HCT116 (cell line): ENCODE measurements around the gene GATAD2B. TPM values are rescaled to one million over a fixed set of nuclear protein-coding genes. Genes with fewer than 3 reads are reported as not detected.

Experiments
- ATAC-seq: fragments of 200-7000 bp; cut with Tn5 transposase; 2 replicates; pipeline ENCODE4 v1.9.1; 2020; ENCODE audit warnings: mild to moderate bottlenecking, moderate library complexity
- BruUV-seq: library from RNA; stranded (reverse); fragments of 400-500 nt; replicated peaks from 2 replicates; lab custom pipeline; 2021; lab: Mats Ljungman, UMichigan
- CTCF ChIA-PET: fragments of 300-600 bp; sonication (Branson Sonifier 250); formaldehyde crosslinking; loops from one replicate; lab custom pipeline; 2021; ENCODE audit warnings: antibody characterized with exemption; lab: Charles Lee
- POLR2A ChIA-PET: fragments of 300-600, 350-600 bp; sonication (Branson Sonifier 250); formaldehyde crosslinking; loops from one replicate; lab custom pipeline; 2021; ENCODE audit warnings: antibody characterized with exemption; lab: Charles Lee
- RAD21 ChIA-PET, 2 experiments: fragments of 300-600 bp; sonication (Branson Sonifier 250); formaldehyde crosslinking; loops; one replicate each; lab custom pipeline; 2023; ENCODE audit warnings: low total read pairs in 2 of 2; ENCODE audit not compliant: uncharacterized antibody in 2 of 2, unreplicated experiment in 2 of 2, low non-redundant PET in 1 of 2; lab: Charles Lee
- DNase-seq: peaks from one replicate; pipeline ENCODE4 v3.0.0-alpha.2; 2010; ENCODE audit warnings: low read depth, low spot score
- H2AFZ ChIP-seq: fragments of 200-600 bp; shearing (Covaris generic), sonication (generic); 2 replicates; pipeline ENCODE4 v1.6.1; 2017; ENCODE audit warnings: low read depth, mixed run types, mixed read lengths, antibody characterized with exemption, low read length; ENCODE audit not compliant: poor library complexity, severe bottlenecking
- H3K27ac ChIP-seq: 2 replicates; pipeline ENCODE4 v1.5.1; 2012; ENCODE audit warnings: low read depth, low read length
- H3K27me3 ChIP-seq: fragments of 200-600 bp; sonication (generic); 2 replicates; pipeline ENCODE4 v1.6.1; 2016; ENCODE audit warnings: mixed run types, low read length, mixed read lengths; ENCODE audit not compliant: insufficient read depth
- H3K36me3 ChIP-seq, 2 experiments: fragments of 200-500 bp in 1 of 2; fragments of 200-600 bp in 1 of 2; sonication (Bioruptor generic) in 1 of 2; sonication (generic) in 1 of 2; 2 replicates each; pipeline versions ENCODE4 v1.5.1 to v1.6.1; 2014 to 2016; ENCODE audit warnings: low read length in 2 of 2, inconsistent platforms in 1 of 2, mixed read lengths in 1 of 2, mixed run types in 1 of 2; ENCODE audit not compliant: insufficient read depth in 2 of 2, control insufficient read depth in 1 of 2
- H3K4me1 ChIP-seq, 2 experiments: fragments of 200-600 bp in 1 of 2; sonication (generic) in 1 of 2; 2 replicates each; pipeline versions ENCODE4 v1.5.1 to v1.6.1; 2012 to 2017; ENCODE audit warnings: low read length in 2 of 2, inconsistent platforms in 1 of 2, mild to moderate bottlenecking in 1 of 2, mixed read lengths in 1 of 2, mixed run types in 1 of 2, moderate library complexity in 1 of 2; ENCODE audit not compliant: insufficient read depth in 2 of 2, control insufficient read depth in 1 of 2
- H3K4me2 ChIP-seq: fragments of 200-600 bp; sonication (generic); 2 replicates; pipeline ENCODE4 v1.6.1; 2017; ENCODE audit warnings: mixed run types, low read length, mixed read lengths
- H3K4me3 ChIP-seq, 2 experiments: fragments of 200-600 bp in 1 of 2; sonication (generic) in 1 of 2; replicated peaks in 1 of 2; 2 replicates each; pipeline ENCODE4 v1.5.1; 2011 to 2016; ENCODE audit warnings: low read length in 2 of 2, control low read depth in 1 of 2, low read depth in 1 of 2, mild to moderate bottlenecking in 1 of 2, mixed read lengths in 1 of 2, mixed run types in 1 of 2
- H3K79me2 ChIP-seq: fragments of 200-600 bp; sonication (generic); 2 replicates; pipeline ENCODE4 v1.6.1; 2017; ENCODE audit warnings: mild to moderate bottlenecking, mixed run types, low read length, moderate library complexity, mixed read lengths; ENCODE audit not compliant: insufficient read depth
- H3K9ac ChIP-seq: fragments of 200-600 bp; sonication (generic); 2 replicates; pipeline ENCODE4 v1.6.1; 2016; ENCODE audit warnings: low read length, mixed read lengths
- H3K9me2 ChIP-seq: fragments of 200-600 bp; sonication (generic), shearing (Covaris generic); 2 replicates; pipeline ENCODE4 v1.6.1; 2017; ENCODE audit warnings: mixed run types, mild to moderate bottlenecking, moderate library complexity; ENCODE audit not compliant: insufficient read depth
- H3K9me3 ChIP-seq, 2 experiments: fragments of 200-500 bp in 1 of 2; fragments of 200-600 bp in 1 of 2; sonication (Bioruptor generic) in 1 of 2; sonication (generic) in 1 of 2; 2 replicates each; pipeline ENCODE4 v1.6.1; 2014 to 2017; ENCODE audit warnings: low read length in 2 of 2, mixed read lengths in 2 of 2, inconsistent platforms in 1 of 2, low read depth in 1 of 2, mild to moderate bottlenecking in 1 of 2, mixed run types in 1 of 2, moderate library complexity in 1 of 2; ENCODE audit not compliant: control insufficient read depth in 1 of 2, insufficient read depth in 1 of 2
- H4K20me1 ChIP-seq: fragments of 200-600 bp; sonication (generic), shearing (Covaris generic); 2 replicates; pipeline ENCODE4 v1.6.1; 2017; ENCODE audit warnings: mixed run types, mild to moderate bottlenecking, moderate library complexity; ENCODE audit not compliant: insufficient read depth
- EGR1 ChIP-seq: IDR thresholded peaks from 2 replicates; pipeline ENCODE4 v1.6.1; 2012; ENCODE audit warnings: low read depth
- POLR2A ChIP-seq: IDR thresholded peaks from 2 replicates; pipeline ENCODE4 v1.7.0; 2011; ENCODE audit warnings: borderline replicate concordance; ENCODE audit not compliant: insufficient read depth, insufficient read length; ENCODE audit errors: extremely low read depth
- POLR2AphosphoS5 ChIP-seq: IDR thresholded peaks from 2 replicates; pipeline ENCODE4 v1.6.1; 2011; ENCODE audit warnings: mild to moderate bottlenecking, low read depth, low read length, moderate library complexity
- SIN3A ChIP-seq: IDR thresholded peaks from 2 replicates; pipeline ENCODE4 v1.6.1; 2012; ENCODE audit warnings: low read depth
- SRF ChIP-seq: IDR thresholded peaks from 2 replicates; pipeline ENCODE4 v1.6.1; 2012; ENCODE audit warnings: low read depth
- TCF7L2 ChIP-seq: IDR thresholded peaks from 2 replicates; pipeline ENCODE4 v1.7.0; 2011; ENCODE audit warnings: borderline replicate concordance, inconsistent platforms; ENCODE audit not compliant: insufficient read depth, insufficient read length; ENCODE audit errors: extremely low read depth
- YY1 ChIP-seq: IDR thresholded peaks from 2 replicates; pipeline ENCODE4 v1.6.1; 2011; ENCODE audit warnings: low read length, low read depth, moderate library complexity, mild to moderate bottlenecking; ENCODE audit not compliant: insufficient replicate concordance; ENCODE audit errors: extremely low read depth
- ZFX ChIP-seq: fragments of 450-650 bp; IDR thresholded peaks from 2 replicates; pipeline ENCODE4 v1.6.1; 2017
- intact Hi-C: fragments of 100-400 bp; cut with micrococcal nuclease; formaldehyde crosslinking; loops from 2 replicates; pipeline ENCODE4 v1.10.0; 2022
- total RNA-seq: library from RNA; stranded (reverse); gene quantifications from one replicate; pipeline ENCODE4 v1.2.1, GENCODE V29; 2021; ENCODE audit not compliant: unreplicated experiment
- TF ChIP-seq, protein P1 (sequence below): IDR thresholded peaks from 2 replicates; pipeline ENCODE4 v1.6.1; 2012; ENCODE audit warnings: low read depth

Gene GATAD2B
- total RNA-seq, 1 experiment from 2014 or later: 50.2 TPM

DNA sequence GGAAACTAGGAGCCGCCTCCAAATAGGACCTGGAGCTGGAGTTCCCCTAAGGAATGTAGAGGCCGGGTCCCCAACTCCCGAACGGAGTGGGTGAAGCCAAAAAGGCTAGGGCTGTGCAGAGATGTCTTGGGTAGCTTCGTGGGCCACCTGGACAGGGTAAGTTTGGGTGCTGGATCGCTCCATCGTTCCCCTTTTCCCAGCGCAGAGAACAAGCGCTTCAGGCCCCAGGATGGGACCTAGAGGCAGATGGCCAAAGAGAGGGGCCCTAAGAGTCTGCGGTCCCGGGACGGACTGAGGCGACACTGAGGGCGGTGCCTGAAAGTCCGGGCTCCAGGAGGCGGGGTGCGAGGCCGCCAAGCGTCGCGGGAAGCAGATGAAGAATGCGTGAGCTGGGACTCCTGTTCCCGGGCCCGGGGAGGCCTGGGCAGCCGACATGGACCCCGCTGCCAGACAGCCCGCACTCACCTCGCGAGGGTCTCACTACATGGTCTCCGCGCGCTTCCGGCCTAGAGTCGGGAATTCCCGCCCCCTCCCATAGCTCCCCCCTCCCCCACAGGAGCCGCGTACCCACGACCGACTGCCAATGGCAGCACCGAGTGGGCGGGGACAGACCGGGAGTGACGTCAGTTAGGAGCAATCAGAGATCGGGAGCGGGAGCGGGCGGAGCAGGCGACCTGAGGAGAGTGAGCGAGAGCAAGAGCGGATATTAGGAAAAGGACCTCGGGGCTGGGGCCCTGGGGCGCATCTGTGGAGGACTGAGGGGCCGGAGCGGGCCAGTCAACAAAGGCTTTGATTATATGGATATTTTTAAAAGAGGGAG, 40.5 kb upstream of the GATAD2B start, which contains the start of gene SLC39A1:
SLC39A1 (minus strand) TSS at position 508 of the 820 bp plus-strand sequence. CDS start 822 bp downstream, outside the sequence.
- Histone ChIP-seq H3K9me2 (no peaks in the 10 kb centered on the region), H3K4me1 (peaks cover 26 to 61% of the 10 kb centered on the region in 2 experiments), H3K4me2 (peak within 1 kb of the TSS; percentile 86), H3K9ac (peak within 1 kb of the TSS; percentile 96), H2AFZ (no peak within 1 kb of the TSS), H3K27me3 (no peaks in the 10 kb centered on the region), H3K36me3 (peaks cover 5 to 11% of the 10 kb centered on the region in 2 experiments; a peak in 1 of 4 replicates), H4K20me1 (no peaks in the 10 kb centered on the region), H3K27ac (peak within 1 kb of the TSS; percentile 93), H3K9me3 (no peaks in the 10 kb centered on the region), H3K79me2 (peaks cover 34% of the 10 kb centered on the region), H3K4me3 (peak within 1 kb of the TSS; percentile 94 to 97)
- TSS peak; percentile 43 for BruUV-seq
- CTCF ChIA-PET: interaction anchor here (0.8 to 2.1 kb wide), 2 partner anchors 17 to 24 kb away, joined by 3 to 9 read pairs; partner anchors contain the start of gene DENND4B
- DNase-seq: peak; percentile 94
- TF ChIP-seq YY1: peak; percentile 41
- peak; percentile 83 for TF ChIP-seq POLR2AphosphoS5
- peak; percentile 62; the same call in 1 of the 2 replicates for TF ChIP-seq ZFX
- TF ChIP-seq, protein P1, sequence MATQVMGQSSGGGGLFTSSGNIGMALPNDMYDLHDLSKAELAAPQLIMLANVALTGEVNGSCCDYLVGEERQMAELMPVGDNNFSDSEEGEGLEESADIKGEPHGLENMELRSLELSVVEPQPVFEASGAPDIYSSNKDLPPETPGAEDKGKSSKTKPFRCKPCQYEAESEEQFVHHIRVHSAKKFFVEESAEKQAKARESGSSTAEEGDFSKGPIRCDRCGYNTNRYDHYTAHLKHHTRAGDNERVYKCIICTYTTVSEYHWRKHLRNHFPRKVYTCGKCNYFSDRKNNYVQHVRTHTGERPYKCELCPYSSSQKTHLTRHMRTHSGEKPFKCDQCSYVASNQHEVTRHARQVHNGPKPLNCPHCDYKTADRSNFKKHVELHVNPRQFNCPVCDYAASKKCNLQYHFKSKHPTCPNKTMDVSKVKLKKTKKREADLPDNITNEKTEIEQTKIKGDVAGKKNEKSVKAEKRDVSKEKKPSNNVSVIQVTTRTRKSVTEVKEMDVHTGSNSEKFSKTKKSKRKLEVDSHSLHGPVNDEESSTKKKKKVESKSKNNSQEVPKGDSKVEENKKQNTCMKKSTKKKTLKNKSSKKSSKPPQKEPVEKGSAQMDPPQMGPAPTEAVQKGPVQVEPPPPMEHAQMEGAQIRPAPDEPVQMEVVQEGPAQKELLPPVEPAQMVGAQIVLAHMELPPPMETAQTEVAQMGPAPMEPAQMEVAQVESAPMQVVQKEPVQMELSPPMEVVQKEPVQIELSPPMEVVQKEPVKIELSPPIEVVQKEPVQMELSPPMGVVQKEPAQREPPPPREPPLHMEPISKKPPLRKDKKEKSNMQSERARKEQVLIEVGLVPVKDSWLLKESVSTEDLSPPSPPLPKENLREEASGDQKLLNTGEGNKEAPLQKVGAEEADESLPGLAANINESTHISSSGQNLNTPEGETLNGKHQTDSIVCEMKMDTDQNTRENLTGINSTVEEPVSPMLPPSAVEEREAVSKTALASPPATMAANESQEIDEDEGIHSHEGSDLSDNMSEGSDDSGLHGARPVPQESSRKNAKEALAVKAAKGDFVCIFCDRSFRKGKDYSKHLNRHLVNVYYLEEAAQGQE: no peak
- TF ChIP-seq TCF7L2: no peak
- no peak for TF ChIP-seq EGR1
- peak; percentile 90 for TF ChIP-seq POLR2A
- TF ChIP-seq SRF: no peak
- no peak for TF ChIP-seq SIN3A
- POLR2A ChIA-PET: interaction anchor here (0.8 to 2.8 kb wide), 6 partner anchors 11 to 41 kb away, joined by 3 to 18 read pairs (median 4); partner anchors contain the start of genes DENND4B, GATAD2B and RPS27
- RAD21 ChIA-PET: interaction anchor here in 1 of 2 experiments (0.9 kb wide), 1 partner anchor 14 kb away, joined by 3 read pairs; the partner anchor contains the start of gene JTB
- intact Hi-C loops: loop anchor here (5.0 kb wide), 1 partner anchor 181 kb away; no protein-coding TSS in a partner anchor
- ATAC-seq: peak; percentile 69
